Measurements from ENCODE around the gene CBFA2T3. TPM values are rescaled to one million over a fixed set of nuclear protein-coding genes. Genes with fewer than 3 reads are reported as not detected.
"Not testable (repeated sequence)": the region's sequence is repeated elsewhere in the genome, so short reads cannot be mapped to it uniquely, and the experiment has no call there.

Gene CBFA2T3
- polyA plus RNA-seq, 12 donors, result 11.6 to 27.0 (median 15.8) TPM; not detected in 1

- no peak for DNase-seq
Observed at GRCh38 chr16:88893127-88893968, 83.7 kb downstream of the CBFA2T3 start.

GRCh38 chr16:88892065-88892464 lies 84.9 kb downstream of the CBFA2T3 start:
- no peak for DNase-seq

DNA sequence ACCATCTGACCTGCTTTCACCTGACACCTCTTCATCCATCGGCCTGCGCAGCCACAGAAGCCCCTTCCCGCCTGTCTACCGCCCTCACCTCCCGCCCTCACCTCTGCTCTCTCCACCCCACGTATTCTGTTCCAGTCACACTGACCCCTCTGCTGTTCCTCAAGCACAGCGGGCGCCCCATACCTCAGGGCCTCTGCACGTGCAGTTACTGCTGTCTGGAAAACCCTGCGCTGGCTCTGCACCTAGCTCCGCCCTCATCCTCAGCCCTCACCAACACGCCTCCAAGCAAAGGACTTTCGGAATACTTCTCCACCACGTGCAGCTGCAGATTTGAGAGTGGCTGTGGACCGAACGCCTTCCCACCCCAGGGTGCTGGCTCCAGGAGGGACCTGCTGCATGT lies 85.9 kb downstream of the CBFA2T3 start:
- DNase-seq, result no peak

- not testable (repeated sequence) for DNase-seq
Observed at GRCh38 chr16:88889702-88890352, 87.2 kb downstream of the CBFA2T3 start.

- no peak for DNase-seq
Observed at GRCh38 chr16:88888461-88889387, 88.3 kb downstream of the CBFA2T3 start.

GRCh38 chr16:88888057-88888456 lies 89.0 kb downstream of the CBFA2T3 start:
- DNase-seq, result no peak

GRCh38 chr16:88886845-88887521 lies 90.0 kb downstream of the CBFA2T3 start:
- DNase-seq, result peak; percentile 77

DNA sequence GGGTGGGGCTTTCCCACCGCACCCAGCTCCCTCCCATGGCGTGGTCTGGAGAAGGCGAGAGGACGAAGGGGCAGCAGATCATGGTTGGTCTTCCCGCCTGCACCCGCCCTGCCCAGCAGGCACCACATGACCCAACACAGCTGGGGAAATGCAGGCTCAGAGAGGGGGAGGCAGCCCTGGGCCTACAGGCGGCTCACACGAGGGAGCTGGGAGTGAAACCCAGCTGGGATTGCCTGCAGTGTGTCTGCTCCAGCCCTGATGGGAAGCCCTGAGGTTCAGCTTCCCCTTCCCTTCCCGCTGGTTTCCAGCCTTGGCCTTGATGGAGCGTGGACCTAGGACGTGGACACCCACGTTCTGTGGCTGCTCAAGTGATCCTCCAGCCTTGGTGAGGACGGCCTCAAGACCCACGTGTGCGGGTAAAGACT lies 90.6 kb downstream of the CBFA2T3 start:
- DNase-seq, result no peak

- DNase-seq, result no peak
Observed at GRCh38 chr16:88885693-88886280, 91.2 kb downstream of the CBFA2T3 start.

DNA sequence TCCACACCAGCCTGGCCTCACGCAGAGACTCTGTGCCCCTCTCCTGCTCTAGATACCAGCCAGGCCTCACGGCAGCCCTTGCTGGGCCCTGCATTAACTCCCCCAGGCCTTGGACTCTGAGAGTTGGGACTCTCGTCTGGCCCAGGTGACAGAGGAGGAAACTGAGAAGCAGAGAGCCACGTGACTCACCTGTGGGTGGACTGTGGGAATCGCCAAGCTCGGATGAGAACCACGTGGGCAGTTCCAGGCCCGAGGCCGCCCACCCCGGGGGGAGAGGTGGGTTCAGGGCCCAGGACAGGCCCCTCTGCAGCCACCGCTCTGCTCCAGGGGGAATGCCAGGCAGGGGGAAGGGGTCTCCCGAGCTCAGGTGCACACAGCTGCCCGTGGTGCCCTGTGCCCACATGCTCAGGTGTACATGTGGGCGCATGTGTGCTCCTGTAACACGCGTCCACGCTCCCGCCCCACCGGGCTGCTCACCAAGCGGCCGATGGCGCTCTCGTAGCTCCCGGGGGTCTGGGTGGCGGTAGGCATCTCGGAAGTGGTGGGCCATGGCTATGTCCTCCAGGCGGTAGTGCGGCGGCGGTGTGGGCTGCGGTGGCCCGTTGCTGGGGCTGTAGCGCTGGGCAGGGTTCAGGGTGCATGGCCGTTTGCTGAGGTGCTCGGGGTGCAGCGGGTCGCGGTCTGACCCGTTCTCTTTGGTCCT lies 92.3 kb downstream of the CBFA2T3 start:
- no peak for DNase-seq

DNA sequence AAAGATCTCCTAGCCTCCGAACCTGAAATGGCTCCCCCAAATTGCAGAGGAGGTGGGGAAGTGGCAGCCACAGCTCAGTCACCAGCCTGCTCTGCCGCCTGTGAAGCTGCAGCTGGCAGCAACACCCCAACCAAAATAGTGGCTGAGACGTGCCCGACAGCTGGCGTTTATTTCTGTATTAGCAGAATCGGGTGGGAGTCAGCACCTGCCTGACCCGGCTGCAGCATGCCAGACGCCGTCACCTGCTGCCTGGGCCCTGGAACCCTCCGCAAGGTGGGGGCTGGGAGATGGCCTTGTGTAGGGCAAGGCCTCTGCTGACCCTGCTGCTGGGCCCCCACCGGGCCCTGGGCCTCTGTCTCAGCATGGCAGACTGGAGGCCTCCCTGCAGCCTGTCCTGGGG lies 93.1 kb downstream of the CBFA2T3 start:
- DNase-seq, result no peak

GRCh38 chr16:88883117-88883895 lies 93.7 kb downstream of the CBFA2T3 start:
- DNase-seq, result no peak

- DNase-seq, result no peak
Observed at GRCh38 chr16:88882358-88883030, 94.5 kb downstream of the CBFA2T3 start.

DNA sequence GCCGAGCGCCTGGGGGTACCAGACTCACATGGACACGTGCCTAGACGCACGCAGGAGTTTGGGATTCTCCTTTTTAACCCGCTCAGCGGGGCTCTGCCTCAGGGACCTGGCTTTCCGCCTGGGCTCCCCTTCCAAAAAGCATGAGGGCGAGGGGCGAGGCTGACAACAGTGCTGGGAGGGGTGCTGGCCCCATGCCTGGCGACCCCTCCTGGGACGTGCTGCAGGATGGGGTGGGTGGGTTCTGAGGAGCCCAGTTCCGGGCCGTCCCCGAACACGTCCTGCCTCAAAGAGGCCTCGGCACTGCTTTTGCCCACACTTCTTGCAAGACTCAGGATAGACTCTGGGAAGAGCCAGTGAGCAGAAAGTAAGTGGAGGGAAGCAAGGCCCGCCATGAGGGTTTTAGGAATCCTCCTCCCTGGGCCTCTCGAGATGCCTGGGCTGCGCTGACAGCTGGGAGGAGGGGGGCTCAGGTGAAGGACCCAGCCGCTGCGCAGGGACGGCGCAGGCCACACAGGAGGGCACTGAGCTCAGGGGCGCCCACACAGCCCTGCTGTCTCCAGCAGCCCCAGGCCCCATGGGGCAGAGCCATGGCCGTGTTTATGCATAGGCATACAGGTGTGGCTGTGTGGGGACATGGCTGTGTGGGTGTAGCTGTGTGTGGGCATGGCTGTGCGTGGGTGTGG lies 95.2 kb downstream of the CBFA2T3 start:
- no peak for DNase-seq

- no peak for DNase-seq
Observed at GRCh38 chr16:88881007-88881615, 95.9 kb downstream of the CBFA2T3 start.

- DNase-seq, result no peak
Observed at GRCh38 chr16:88880226-88881006, 96.6 kb downstream of the CBFA2T3 start.

DNA sequence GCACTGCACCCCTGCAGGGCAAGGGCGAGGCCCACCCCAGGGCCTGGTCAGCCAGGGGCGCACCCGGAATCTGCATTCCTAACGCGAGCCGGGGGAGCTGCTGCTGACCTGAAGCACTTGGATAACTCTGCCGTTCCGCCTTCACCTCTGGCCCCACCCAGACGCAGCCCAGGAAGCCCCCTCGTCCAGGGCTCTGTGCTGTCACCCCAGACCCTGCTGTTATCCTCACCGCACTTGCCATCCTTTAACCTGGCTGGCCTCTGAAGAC lies 97.3 kb downstream of the CBFA2T3 start:
- no peak for DNase-seq

Measured in muscle of arm (tissue), 12 donors.